T-helper 1 cell treated with Interleukin-12 subunit alpha and Interleukin-12 subunit beta and Interleukin-4 antibody, amounts not matched to agents 30 μg/mL and 1 μg/mL, for 36 hours (primary cell): ENCODE results near the gene ISM2.

Source experiments
- H3K27ac Mint-ChIP-seq: one replicate; pipeline ENCODE4 v1.8.0; 2021; ENCODE audit warnings: mild to moderate bottlenecking, mixed read lengths
- H3K27me3 Mint-ChIP-seq: one replicate; pipeline ENCODE4 v1.8.0; 2021; ENCODE audit warnings: low read depth, mixed read lengths
- H3K36me3 Mint-ChIP-seq: one replicate; pipeline ENCODE4 v1.8.0; 2021; ENCODE audit warnings: low read depth, mixed read lengths
- H3K4me1 Mint-ChIP-seq: one replicate; pipeline ENCODE4 v1.8.0; 2021; ENCODE audit warnings: low read depth, mixed read lengths
- H3K4me3 Mint-ChIP-seq: one replicate; pipeline ENCODE4 v1.8.0; 2021; ENCODE audit warnings: mild to moderate bottlenecking, moderate library complexity, mixed read lengths
- H3K9me3 Mint-ChIP-seq: one replicate; pipeline ENCODE4 v1.8.0; 2021; ENCODE audit warnings: mixed read lengths

The ISM2 gene

GRCh38 chr14:77490347-77490986 is 8.1 kb downstream of the ISM2 start:
- no peaks in the 10 kb centered on the region for H3K9me3 Mint-ChIP-seq
- H3K4me3 Mint-ChIP-seq = no peak overlapping the region
- no peaks in the 10 kb centered on the region for H3K36me3 Mint-ChIP-seq
- peaks cover 6% of the 10 kb centered on the region for H3K27me3 Mint-ChIP-seq
- no peak overlapping the region for H3K27ac Mint-ChIP-seq
- H3K4me1 Mint-ChIP-seq = no peaks in the 10 kb centered on the region

GRCh38 chr14:77489041-77489440 is 9.6 kb downstream of the ISM2 start:
- Mint-ChIP-seq H3K36me3 (no peaks in the 10 kb centered on the region), H3K27me3 (no peaks in the 10 kb centered on the region), H3K4me1 (no peaks in the 10 kb centered on the region), H3K27ac (no peak overlapping the region), H3K4me3 (no peak overlapping the region), H3K9me3 (no peaks in the 10 kb centered on the region)

GRCh38 chr14:77488558-77488957 is 10.1 kb downstream of the ISM2 start:
- Mint-ChIP-seq H3K9me3 (no peaks in the 10 kb centered on the region), H3K27me3 (no peaks in the 10 kb centered on the region), H3K36me3 (no peaks in the 10 kb centered on the region), H3K27ac (no peak overlapping the region), H3K4me3 (no peak overlapping the region), H3K4me1 (no peaks in the 10 kb centered on the region)

GRCh38 chr14:77485901-77486678 is 12.5 kb downstream of the ISM2 start:
- no peaks in the 10 kb centered on the region for H3K36me3 Mint-ChIP-seq
- no peaks in the 10 kb centered on the region for H3K9me3 Mint-ChIP-seq
- H3K27me3 Mint-ChIP-seq = no peaks in the 10 kb centered on the region
- no peaks in the 10 kb centered on the region for H3K4me1 Mint-ChIP-seq
- H3K27ac Mint-ChIP-seq = no peak overlapping the region
- H3K4me3 Mint-ChIP-seq = no peak overlapping the region

- Mint-ChIP-seq H3K9me3 (no peaks in the 10 kb centered on the region), H3K27ac (no peak overlapping the region), H3K4me3 (no peak overlapping the region), H3K4me1 (no peaks in the 10 kb centered on the region), H3K36me3 (no peaks in the 10 kb centered on the region), H3K27me3 (no peaks in the 10 kb centered on the region)
These were observed 13.4 kb downstream of the ISM2 start for GRCh38 chr14:77485256-77485655.

- H3K27me3 Mint-ChIP-seq = no peaks in the 10 kb centered on the region
- no peak overlapping the region for H3K4me3 Mint-ChIP-seq
- H3K9me3 Mint-ChIP-seq = no peaks in the 10 kb centered on the region
- H3K36me3 Mint-ChIP-seq = no peaks in the 10 kb centered on the region
- no peaks in the 10 kb centered on the region for H3K4me1 Mint-ChIP-seq
- no peak overlapping the region for H3K27ac Mint-ChIP-seq
These were observed 16.2 kb downstream of the ISM2 start for GRCh38 chr14:77482422-77482821.

- no peak overlapping the region for H3K4me3 Mint-ChIP-seq
- H3K9me3 Mint-ChIP-seq = no peaks in the 10 kb centered on the region
- no peaks in the 10 kb centered on the region for H3K4me1 Mint-ChIP-seq
- no peak overlapping the region for H3K27ac Mint-ChIP-seq
- no peaks in the 10 kb centered on the region for H3K36me3 Mint-ChIP-seq
- H3K27me3 Mint-ChIP-seq = no peaks in the 10 kb centered on the region
These were observed 19.8 kb downstream of the ISM2 start for GRCh38 chr14:77478796-77479195.

- Mint-ChIP-seq H3K4me1 (no peaks in the 10 kb centered on the region), H3K9me3 (no peaks in the 10 kb centered on the region), H3K27me3 (no peaks in the 10 kb centered on the region), H3K36me3 (no peaks in the 10 kb centered on the region), H3K4me3 (no peak overlapping the region), H3K27ac (no peak overlapping the region)
These were observed 20.6 kb downstream of the ISM2 start for GRCh38 chr14:77478029-77478428.

- Mint-ChIP-seq H3K27ac (no peak overlapping the region), H3K36me3 (no peaks in the 10 kb centered on the region), H3K4me3 (no peak overlapping the region), H3K4me1 (no peaks in the 10 kb centered on the region), H3K27me3 (no peaks in the 10 kb centered on the region), H3K9me3 (no peaks in the 10 kb centered on the region)
These were observed 23.0 kb downstream of the ISM2 start for GRCh38 chr14:77475432-77476115.

- Mint-ChIP-seq H3K27ac (no peak overlapping the region), H3K4me3 (no peak overlapping the region), H3K4me1 (no peaks in the 10 kb centered on the region), H3K27me3 (no peaks in the 10 kb centered on the region), H3K9me3 (no peaks in the 10 kb centered on the region), H3K36me3 (peaks cover 2% of the 10 kb centered on the region)
These were observed 24.0 kb downstream of the ISM2 start for GRCh38 chr14:77474479-77475177.

GRCh38 chr14:77473921-77474320 is 24.7 kb downstream of the ISM2 start:
- no peaks in the 10 kb centered on the region for H3K9me3 Mint-ChIP-seq
- no peak overlapping the region for H3K4me3 Mint-ChIP-seq
- no peaks in the 10 kb centered on the region for H3K4me1 Mint-ChIP-seq
- peaks cover 9% of the 10 kb centered on the region for H3K36me3 Mint-ChIP-seq
- no peaks in the 10 kb centered on the region for H3K27me3 Mint-ChIP-seq
- no peak overlapping the region for H3K27ac Mint-ChIP-seq

- no peak overlapping the region for H3K4me3 Mint-ChIP-seq
- H3K9me3 Mint-ChIP-seq = no peaks in the 10 kb centered on the region
- H3K36me3 Mint-ChIP-seq = peaks cover 25% of the 10 kb centered on the region
- H3K4me1 Mint-ChIP-seq = no peaks in the 10 kb centered on the region
- no peak overlapping the region for H3K27ac Mint-ChIP-seq
- H3K27me3 Mint-ChIP-seq = no peaks in the 10 kb centered on the region
These were observed 28.3 kb downstream of the ISM2 start for GRCh38 chr14:77470224-77470870.

GRCh38 chr14:77469539-77469938 is 29.1 kb downstream of the ISM2 start:
- Mint-ChIP-seq H3K36me3 (peaks cover 32% of the 10 kb centered on the region), H3K4me3 (no peak overlapping the region), H3K4me1 (peaks cover 1% of the 10 kb centered on the region), H3K27me3 (no peaks in the 10 kb centered on the region), H3K9me3 (no peaks in the 10 kb centered on the region), H3K27ac (no peak overlapping the region)

GRCh38 chr14:77469067-77469505 is 29.5 kb downstream of the ISM2 start:
- Mint-ChIP-seq H3K9me3 (no peaks in the 10 kb centered on the region), H3K4me3 (no peak overlapping the region), H3K36me3 (peaks cover 32% of the 10 kb centered on the region), H3K27me3 (no peaks in the 10 kb centered on the region), H3K27ac (no peak overlapping the region), H3K4me1 (peaks cover 1% of the 10 kb centered on the region)
